ENCODE measurements around the gene GRK5.
A peak's percentile ranks its signal among the peaks of the same experiment; 100 is the strongest.

GRK5 gene

DNA sequence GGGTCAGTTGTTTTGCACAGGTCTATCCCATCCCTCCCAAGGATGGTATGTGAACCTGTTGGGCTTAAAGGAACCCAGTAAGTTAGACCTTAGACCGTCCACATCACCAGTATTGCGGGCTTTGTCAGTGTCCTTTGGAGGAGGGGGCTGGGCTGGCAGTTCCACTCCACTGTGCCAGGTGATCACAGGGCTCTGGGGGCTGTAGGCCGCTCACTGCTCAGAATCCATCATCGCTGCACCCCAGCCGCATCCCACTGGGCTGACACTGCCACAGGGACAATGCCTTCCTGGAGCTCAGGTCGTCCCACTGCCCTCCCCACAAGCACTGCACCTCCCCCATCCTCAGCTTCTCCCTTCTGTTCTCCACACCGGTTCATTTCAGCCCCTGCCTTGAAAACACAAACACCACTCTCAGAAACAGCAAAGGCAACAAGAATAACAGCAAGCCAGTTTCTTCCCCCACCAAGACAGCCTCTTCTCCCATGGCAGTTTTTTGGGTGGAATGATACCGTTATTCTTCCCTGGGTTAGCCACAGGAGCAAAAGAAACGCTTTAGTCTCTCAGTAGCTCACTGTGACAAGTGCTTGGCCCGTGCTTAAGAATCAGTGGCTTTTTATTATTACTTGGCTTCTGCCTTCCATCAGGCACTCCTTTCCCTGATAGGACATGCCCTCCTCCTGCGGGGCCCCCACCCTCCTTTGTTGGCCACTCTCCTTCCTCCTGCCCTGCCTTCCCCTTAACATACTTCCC lies 111.2 kb downstream of the GRK5 start:
- no peak for DNase-seq (ENCODE audit: low spot score)

- DNase-seq (ENCODE audit: low spot score), result no peak
Observed at GRCh38 chr10:119319161-119319919, 112.0 kb downstream of the GRK5 start.

DNA sequence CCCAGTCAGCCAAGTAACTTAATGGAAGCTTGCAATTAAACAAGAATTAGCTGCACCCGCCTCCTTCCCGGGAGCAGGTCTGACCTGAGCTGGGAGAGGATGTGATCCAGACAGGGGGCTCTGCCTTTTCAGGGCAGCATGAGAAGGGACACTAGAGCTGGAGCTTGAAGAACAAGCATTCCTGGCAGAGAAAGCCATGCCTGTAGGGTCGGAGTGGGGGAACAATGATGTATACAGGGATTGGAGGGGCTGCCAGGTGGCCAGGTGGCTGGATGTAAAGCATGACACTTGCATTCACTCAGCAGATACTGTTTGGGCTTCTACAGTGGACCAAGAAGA lies 112.5 kb downstream of the GRK5 start:
- no peak for DNase-seq (ENCODE audit: low spot score)

GRCh38 chr10:119320981-119321380 lies 113.6 kb downstream of the GRK5 start:
- no peak for DNase-seq (ENCODE audit: low spot score)

DNA sequence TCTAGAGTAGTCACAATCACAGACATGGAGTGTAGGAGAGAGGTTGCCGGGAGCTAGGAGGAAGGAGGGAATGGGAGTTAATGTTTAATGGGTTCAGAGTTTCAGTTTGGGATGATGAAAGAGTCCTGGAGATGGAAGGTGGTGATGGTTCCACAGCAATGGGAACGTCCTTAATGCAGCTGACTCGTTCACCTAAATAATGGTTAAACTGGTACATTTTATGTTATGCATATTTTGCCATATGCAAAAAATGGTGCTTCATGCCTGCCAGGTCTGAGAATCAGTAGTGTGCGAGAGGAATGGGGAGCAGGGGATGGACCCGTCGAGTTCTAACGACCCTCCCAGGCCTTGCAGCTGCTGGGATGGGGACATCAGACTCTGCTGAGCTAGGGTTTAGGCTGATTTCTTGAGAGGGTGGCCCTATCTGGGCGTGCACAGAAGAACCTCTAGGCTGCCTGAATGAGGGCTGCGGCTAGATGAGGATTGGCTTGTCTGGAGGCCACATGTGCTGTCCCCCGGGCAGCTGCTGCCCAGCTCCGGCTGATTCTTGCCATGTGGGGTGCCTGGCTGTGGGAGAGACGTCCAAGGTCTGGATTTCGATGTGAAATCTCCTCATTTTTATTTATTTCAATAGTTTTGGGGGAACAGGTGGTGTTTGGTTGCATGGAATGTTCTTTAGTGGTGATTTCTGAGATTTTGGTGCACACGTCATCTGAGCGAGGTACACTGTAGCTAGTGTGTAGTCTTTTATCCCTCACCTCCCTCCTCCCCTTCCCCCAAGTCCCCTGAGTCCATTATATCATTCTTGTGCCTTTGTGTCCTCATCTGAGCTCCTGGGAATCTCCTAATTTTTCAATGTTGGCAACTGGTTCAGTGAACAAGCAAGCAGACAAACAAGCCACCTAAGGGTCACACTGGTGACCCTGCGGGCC lies 116.0 kb downstream of the GRK5 start:
- DNase-seq (ENCODE audit: low spot score), result no peak

GRCh38 chr10:119325131-119325530 lies 117.8 kb downstream of the GRK5 start:
- no peak for DNase-seq (ENCODE audit: low spot score)

- no peak for DNase-seq (ENCODE audit: low spot score)
Observed at GRCh38 chr10:119326167-119326566, 118.8 kb downstream of the GRK5 start.

- no peak for DNase-seq (ENCODE audit: low spot score)
Observed at GRCh38 chr10:119327096-119327745, 119.8 kb downstream of the GRK5 start.

- no peak for DNase-seq (ENCODE audit: low spot score)
Observed at GRCh38 chr10:119328223-119328622, 120.9 kb downstream of the GRK5 start.

GRCh38 chr10:119330342-119330741 lies 123.0 kb downstream of the GRK5 start:
- DNase-seq (ENCODE audit: low spot score), result peak; percentile 43

- no peak for DNase-seq (ENCODE audit: low spot score)
Observed at GRCh38 chr10:119331061-119331460, 123.7 kb downstream of the GRK5 start.

- DNase-seq (ENCODE audit: low spot score), result peak; percentile 49
Observed at GRCh38 chr10:119333146-119333792, 125.9 kb downstream of the GRK5 start.

GRCh38 chr10:119335671-119336353 lies 128.4 kb downstream of the GRK5 start:
- DNase-seq (ENCODE audit: low spot score), result no peak

GRCh38 chr10:119336599-119336998 lies 129.2 kb downstream of the GRK5 start:
- no peak for DNase-seq (ENCODE audit: low spot score)

- DNase-seq (ENCODE audit: low spot score), result no peak
Observed at GRCh38 chr10:119337223-119337622, 129.9 kb downstream of the GRK5 start.

- DNase-seq (ENCODE audit: low spot score), result no peak
Observed at GRCh38 chr10:119337796-119338432, 130.5 kb downstream of the GRK5 start.

DNA sequence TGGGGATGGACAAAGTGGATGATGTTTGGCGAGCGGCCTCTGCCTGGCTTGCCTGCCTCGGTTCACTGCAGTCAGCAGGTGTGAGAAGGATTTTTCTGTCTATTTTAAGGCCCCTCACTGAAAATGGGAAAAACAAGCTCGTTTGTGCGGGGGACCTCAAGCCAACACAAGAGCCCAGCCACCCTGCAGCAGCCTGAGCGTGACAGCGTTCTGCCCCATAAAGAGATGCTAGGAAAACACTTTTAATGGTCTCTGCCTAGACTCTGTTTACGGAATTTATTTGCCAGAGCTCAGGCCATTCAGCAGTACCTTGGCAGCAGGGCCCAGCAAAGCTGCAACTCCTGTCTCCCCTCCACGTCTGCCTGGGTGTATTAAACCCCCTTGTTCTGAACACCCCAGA lies 131.7 kb downstream of the GRK5 start:
- no peak for DNase-seq (ENCODE audit: low spot score)

GRCh38 chr10:119340893-119341458 lies 133.6 kb downstream of the GRK5 start:
- no peak for DNase-seq (ENCODE audit: low spot score)

DNA sequence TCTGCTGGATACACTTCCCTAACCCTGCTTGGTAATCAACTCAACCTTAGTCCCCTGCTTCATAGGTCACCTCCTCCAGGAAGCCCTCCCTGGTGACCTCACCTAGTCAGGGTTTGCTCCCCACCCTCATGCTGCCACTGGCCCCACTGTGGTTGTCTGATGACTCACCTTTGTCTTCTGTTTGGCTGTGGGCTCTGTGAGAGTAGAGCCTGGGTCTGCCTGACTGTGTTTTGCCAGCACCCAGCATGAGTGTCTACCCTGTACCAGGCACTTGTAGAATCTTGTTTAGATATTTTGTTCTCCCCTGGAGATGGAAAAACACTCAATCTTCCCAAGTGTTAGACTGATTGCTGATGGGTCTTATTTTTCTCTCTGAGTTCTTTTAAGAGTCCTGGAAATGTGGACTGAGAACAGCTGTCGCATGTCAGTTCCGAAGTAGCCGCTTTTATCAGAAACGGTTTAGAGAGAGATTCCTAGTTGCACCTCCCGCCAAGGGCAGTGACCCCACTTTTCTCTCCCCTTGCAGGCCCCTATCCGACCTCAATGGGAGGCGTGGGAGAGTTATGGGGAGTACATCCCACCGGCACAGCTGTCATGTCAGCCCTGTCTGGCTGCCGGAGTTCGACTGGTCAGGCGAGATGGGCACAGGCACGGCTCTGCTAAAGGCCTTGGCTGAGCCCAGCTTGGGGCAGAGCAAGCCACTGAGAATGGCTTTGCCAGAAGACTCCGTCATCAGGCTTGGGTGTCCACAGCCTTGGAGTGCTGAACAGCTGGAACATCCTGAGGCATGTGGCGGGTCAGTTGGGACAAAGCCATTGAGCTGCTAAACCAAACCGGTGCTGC lies 134.3 kb downstream of the GRK5 start:
- DNase-seq (ENCODE audit: low spot score), result no peak
